Right cardiac atrium (tissue), 5 donors: ENCODE results near the gene AGAP1. TPM values are rescaled to one million over a fixed set of nuclear protein-coding genes. Genes with fewer than 3 reads are reported as not detected.

ENCODE experiments used
- ATAC-seq, 2 donors: fragments of 200-7000 bp; cut with Tn5 transposase; one replicate each; pipeline versions ENCODE4 v1.8.0 to v1.9.1; 2020; ENCODE audit warnings: moderate library complexity in 2 of 2, mild to moderate bottlenecking in 1 of 2
- DNase-seq, 3 donors: peaks; one replicate each; pipeline ENCODE4 v3.0.0-alpha.2; 2020
- H3K27ac ChIP-seq: one replicate; pipeline ENCODE4 v1.5.1; 2013; ENCODE audit warnings: mild to moderate bottlenecking, low read length, control low read depth, moderate library complexity
- H3K27me3 ChIP-seq: one replicate; pipeline ENCODE4 v1.6.1; 2013; ENCODE audit not compliant: control insufficient read depth, insufficient read depth
- H3K4me1 ChIP-seq: one replicate; pipeline ENCODE4 v1.6.1; 2013; ENCODE audit warnings: low read length; ENCODE audit not compliant: control insufficient read depth, insufficient read depth
- H3K4me3 ChIP-seq: one replicate; pipeline ENCODE4 v1.5.1; 2013; ENCODE audit warnings: low read length, control low read depth
- H3K9me3 ChIP-seq: one replicate; pipeline ENCODE4 v1.6.1; 2013; ENCODE audit warnings: low read length; ENCODE audit not compliant: control insufficient read depth
- WGBS: extraction: QIAGEN DNeasy Blood & Tissue Kit; methylation state at CpG from one replicate; pipeline ENCODE4 v1.1.7; 2013; 5-methylcytosine and 5-hydroxymethylcytosine counted together
- intact Hi-C, 4 donors: fragments of 100-400 bp; cut with DNase I; formaldehyde crosslinking; loops; one replicate each; pipeline versions ENCODE4 v1.11.0 to v1.14.0; 2022 to 2023
- polyA plus RNA-seq: library from polyadenylated mRNA; stranded (reverse); fragments of 200-250 nt; gene quantifications from one replicate; pipeline ENCODE4 v1.2.3, GENCODE V29; 2013
- total RNA-seq, 4 donors: library from RNA; stranded (reverse); fragmentation: NEBNext Ultra II Directional; extraction: Animal tissue kit (Norgen Biotek cat#: 25700); gene quantifications; one replicate each; pipeline ENCODE4 v1.2.1, GENCODE V29; 2021
- donor health status: healthy with polysubstance abuse.
- donor health status: DM: no; HTN: yes; CAD: no.
- donor health status: DM: no; HTN: no; CAD: no.
- donor health status: DM: no; HTN: yes; CAD: no; lungs with severe emphysema.
- donor health status: DM: yes; HTN: yes; CAD: no.

Gene AGAP1
- total and polyA plus RNA-seq, 5 donors, result 10.5 to 25.3 (median 22.6) TPM

GRCh38 chr2:236065314-236066160, 571.7 kb downstream of the AGAP1 start:
- intact Hi-C loops, result no loop called here
- DNase-seq, result no peak
- Histone ChIP-seq H3K9me3 (no peaks in the 10 kb centered on the region), H3K4me3 (no peak overlapping the region), H3K27ac (no peak overlapping the region), H3K4me1 (no peaks in the 10 kb centered on the region), H3K27me3 (no peaks in the 10 kb centered on the region)
- 88% methylated on average over 15 of the region's 15 CpGs for WGBS
- no peak for ATAC-seq

GRCh38 chr2:236070236-236070635, 576.4 kb downstream of the AGAP1 start:
- no peaks in the 10 kb centered on the region for H3K4me1 ChIP-seq
- H3K27ac ChIP-seq, result no peak overlapping the region
- ATAC-seq (no peak), DNase-seq (no peak)
- no peaks in the 10 kb centered on the region for H3K27me3 ChIP-seq
- WGBS, result 95% methylated on average over 7 of the region's 7 CpGs
- H3K4me3 ChIP-seq, result no peak overlapping the region
- intact Hi-C loops, result no loop called here
- H3K9me3 ChIP-seq, result no peaks in the 10 kb centered on the region

- DNase-seq (no peak), ATAC-seq (no peak)
- H3K27ac ChIP-seq, result no peak overlapping the region
- H3K4me3 ChIP-seq, result no peak overlapping the region
- 79% methylated on average over 4 of the region's 4 CpGs for WGBS
- H3K4me1 ChIP-seq, result no peaks in the 10 kb centered on the region
- intact Hi-C loops, result no loop called here
- no peaks in the 10 kb centered on the region for H3K9me3 ChIP-seq
- no peaks in the 10 kb centered on the region for H3K27me3 ChIP-seq
Measured at GRCh38 chr2:236073246-236073645, 579.4 kb downstream of the AGAP1 start.

- intact Hi-C loops, result no loop called here
- ATAC-seq (no peak), DNase-seq (no peak)
- no peak overlapping the region for H3K27ac ChIP-seq
- H3K4me3 ChIP-seq, result no peak overlapping the region
- no peaks in the 10 kb centered on the region for H3K27me3 ChIP-seq
- H3K4me1 ChIP-seq, result no peaks in the 10 kb centered on the region
- 85% methylated on average over 8 of the region's 8 CpGs for WGBS
- no peaks in the 10 kb centered on the region for H3K9me3 ChIP-seq
Measured at GRCh38 chr2:236073867-236074655, 580.2 kb downstream of the AGAP1 start.

GRCh38 chr2:236075802-236076201, 582.0 kb downstream of the AGAP1 start:
- intact Hi-C loops, result no loop called here
- Histone ChIP-seq H3K27me3 (no peaks in the 10 kb centered on the region), H3K9me3 (no peaks in the 10 kb centered on the region), H3K4me1 (no peaks in the 10 kb centered on the region), H3K27ac (no peak overlapping the region), H3K4me3 (no peak overlapping the region)
- no peak for ATAC-seq
- 95% methylated on average over 11 of the region's 11 CpGs for WGBS
- DNase-seq, result no peak

GRCh38 chr2:236078297-236079255, 584.7 kb downstream of the AGAP1 start:
- H3K4me1 ChIP-seq, result no peaks in the 10 kb centered on the region
- intact Hi-C loops, result no loop called here
- no peaks in the 10 kb centered on the region for H3K27me3 ChIP-seq
- WGBS, result 91% methylated on average over 14 of the region's 14 CpGs
- H3K27ac ChIP-seq, result no peak overlapping the region
- H3K9me3 ChIP-seq, result no peaks in the 10 kb centered on the region
- H3K4me3 ChIP-seq, result no peak overlapping the region
- DNase-seq, result no peak
- ATAC-seq, result no peak

- Histone ChIP-seq H3K4me1 (peaks cover under 1% of the 10 kb centered on the region), H3K4me3 (no peak overlapping the region), H3K27me3 (no peaks in the 10 kb centered on the region), H3K9me3 (no peaks in the 10 kb centered on the region), H3K27ac (no peak overlapping the region)
- WGBS, result 97% methylated on average over 3 of the region's 3 CpGs
- DNase-seq, result no peak
- intact Hi-C loops, result no loop called here
- no peak for ATAC-seq
Measured at GRCh38 chr2:236080412-236080811, 586.6 kb downstream of the AGAP1 start.

GRCh38 chr2:236081171-236081570, 587.3 kb downstream of the AGAP1 start:
- intact Hi-C loops, result no loop called here
- ATAC-seq (no peak), DNase-seq (no peak)
- Histone ChIP-seq H3K27me3 (no peaks in the 10 kb centered on the region), H3K27ac (no peak overlapping the region), H3K4me1 (peaks cover 4% of the 10 kb centered on the region), H3K9me3 (no peaks in the 10 kb centered on the region), H3K4me3 (no peak overlapping the region)
- 89% methylated on average over 11 of the region's 11 CpGs for WGBS

- ATAC-seq (no peak), DNase-seq (no peak)
- H3K27me3 ChIP-seq, result no peaks in the 10 kb centered on the region
- no peak overlapping the region for H3K27ac ChIP-seq
- no peak overlapping the region for H3K4me3 ChIP-seq
- no peaks in the 10 kb centered on the region for H3K9me3 ChIP-seq
- intact Hi-C loops, result no loop called here
- 82% methylated on average over 8 of the region's 8 CpGs for WGBS
- peaks cover 4% of the 10 kb centered on the region for H3K4me1 ChIP-seq
Measured at GRCh38 chr2:236082061-236082460, 588.2 kb downstream of the AGAP1 start.

GRCh38 chr2:236083934-236084333, 590.1 kb downstream of the AGAP1 start:
- H3K4me3 ChIP-seq, result no peak overlapping the region
- H3K27me3 ChIP-seq, result no peaks in the 10 kb centered on the region
- intact Hi-C loops, result no loop called here
- WGBS, result 84% methylated on average over 8 of the region's 8 CpGs
- no peaks in the 10 kb centered on the region for H3K9me3 ChIP-seq
- DNase-seq, result no peak
- no peak for ATAC-seq
- H3K27ac ChIP-seq, result no peak overlapping the region
- H3K4me1 ChIP-seq, result peaks cover 4% of the 10 kb centered on the region
